C1 segment of cervical spinal cord (tissue), 14 donors: ENCODE results near the gene MPP2.
"Not testable (repeated sequence)": the region's sequence is repeated elsewhere in the genome, so short reads cannot be mapped to it uniquely, and the experiment has no call there.

ENCODE experiments used
- DNase-seq, 14 donors: peaks; one replicate each; lab custom pipeline; 2025; lab: John Stamatoyannopoulos, UW

The MPP2 gene

GRCh38 chr17:43928609-43929008 is 21.3 kb upstream of the MPP2 start:
- DNase-seq, result no peak

- not testable (repeated sequence) for DNase-seq
Measured at GRCh38 chr17:43927929-43928328, 20.6 kb upstream of the MPP2 start.

GRCh38 chr17:43927060-43927864 is 19.9 kb upstream of the MPP2 start:
- no peak for DNase-seq

DNA sequence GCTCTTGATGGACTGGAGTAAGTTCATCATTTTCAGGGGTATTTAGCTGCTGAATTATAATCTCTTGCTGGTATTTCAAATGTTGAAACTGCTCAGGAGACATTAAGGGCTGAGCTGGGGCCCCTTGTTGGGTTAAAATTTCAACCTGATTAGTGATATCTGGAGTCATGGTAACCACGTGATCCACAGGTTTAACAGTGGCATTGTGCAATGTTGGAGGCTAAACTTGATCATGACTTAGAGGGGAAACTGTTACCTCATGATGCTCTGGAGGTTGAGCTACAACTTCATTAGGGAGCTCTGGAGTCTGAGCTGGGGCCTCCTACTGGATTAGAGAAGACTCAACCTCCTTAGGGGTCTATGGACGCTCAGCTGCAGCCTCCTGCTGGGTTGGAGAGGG is 17.2 kb upstream of the MPP2 start:
- DNase-seq, result no peak

- no peak for DNase-seq
Measured at GRCh38 chr17:43920500-43921095, 13.3 kb upstream of the MPP2 start.

DNA sequence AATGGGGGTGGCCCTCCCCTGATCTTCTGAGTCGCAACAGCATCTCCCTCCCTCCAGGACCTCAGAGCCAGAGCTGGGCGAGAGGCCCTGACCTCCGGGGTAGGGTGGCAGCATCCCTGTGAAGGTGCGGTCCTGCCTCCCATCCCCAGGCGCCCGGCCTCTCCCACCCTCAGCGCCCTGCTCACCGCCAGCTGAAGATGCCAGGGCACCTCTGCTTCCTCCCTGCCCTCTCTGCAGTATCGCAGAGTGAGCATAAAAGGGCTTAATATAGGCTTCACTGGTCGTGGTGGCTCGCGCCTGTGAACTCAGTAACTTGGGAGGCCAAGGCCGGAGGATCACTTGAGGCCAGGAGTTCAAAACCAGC is 10.7 kb upstream of the MPP2 start:
- DNase-seq, result no peak

DNA sequence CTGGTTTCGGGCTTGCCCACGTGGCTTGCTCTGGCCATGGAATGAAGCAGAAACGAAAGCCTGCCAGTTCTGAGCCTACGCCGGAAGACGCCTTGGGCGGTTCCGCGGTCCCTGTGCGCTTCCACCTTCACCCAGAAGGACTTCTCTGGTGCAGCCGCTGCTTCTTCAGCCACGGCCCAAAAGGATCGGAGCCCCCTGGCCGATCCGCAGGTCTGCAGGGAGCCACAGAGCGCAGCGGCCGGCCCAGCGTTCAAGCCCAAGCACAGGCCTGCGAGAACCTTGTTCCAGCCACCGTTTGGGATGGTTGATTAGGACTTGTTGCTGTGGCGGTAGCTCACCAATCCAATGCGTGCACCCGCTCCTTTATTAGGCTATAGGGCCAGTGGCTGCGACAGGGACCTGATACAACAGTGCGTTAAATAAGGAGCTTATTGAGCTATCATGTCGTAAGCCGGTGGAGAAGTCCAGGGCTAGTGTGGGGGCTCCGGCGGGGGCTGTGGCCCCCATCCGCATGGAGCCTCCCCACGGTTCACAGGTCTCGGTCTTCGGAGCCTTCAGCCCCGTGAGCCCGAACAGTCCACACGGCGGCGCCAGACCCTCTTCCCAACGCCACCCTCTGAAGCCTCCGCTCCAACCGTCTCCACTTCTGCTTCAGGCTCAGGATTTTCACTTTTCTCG is 10.2 kb upstream of the MPP2 start:
- peak in 6 of 14 donors; percentile 2 to 39 (median 12) for DNase-seq

DNA sequence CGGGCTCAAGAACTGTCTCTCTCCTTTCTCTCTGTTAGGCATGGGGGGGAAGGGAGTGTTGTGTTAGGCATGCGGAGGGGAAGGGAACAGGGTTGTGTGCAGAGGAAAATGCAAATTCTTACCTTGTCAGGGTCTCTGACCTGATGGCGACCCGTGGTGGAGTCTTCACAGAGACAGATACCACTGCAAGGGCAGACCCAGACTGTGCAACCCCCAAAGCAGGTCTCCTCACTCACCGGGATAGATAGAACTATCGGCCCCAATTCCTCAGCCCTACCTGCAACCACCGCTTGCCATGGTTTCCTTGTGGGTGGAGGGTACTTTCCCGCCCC is 9.6 kb upstream of the MPP2 start:
- DNase-seq, result no peak

DNA sequence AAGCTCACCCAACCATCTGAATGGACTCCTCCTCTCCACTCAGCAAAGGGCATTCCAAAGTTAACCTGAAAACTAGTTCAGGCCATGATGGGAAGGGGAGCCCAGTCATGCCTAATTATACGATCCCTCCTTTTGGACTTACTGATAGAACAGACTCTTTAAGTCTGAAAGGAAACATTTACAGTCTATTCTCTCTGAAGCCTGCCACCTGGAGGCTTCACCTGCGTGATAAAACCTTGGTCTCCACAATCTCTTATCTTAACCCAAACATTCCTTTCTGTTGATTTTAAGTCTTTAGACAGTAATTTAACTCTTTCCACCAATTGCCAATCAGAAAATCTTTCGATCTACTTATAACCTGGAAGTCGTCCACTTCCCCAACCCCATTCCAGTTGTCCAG is 9.0 kb upstream of the MPP2 start:
- no peak for DNase-seq

GRCh38 chr17:43915559-43915958 is 8.2 kb upstream of the MPP2 start:
- no peak for DNase-seq

DNA sequence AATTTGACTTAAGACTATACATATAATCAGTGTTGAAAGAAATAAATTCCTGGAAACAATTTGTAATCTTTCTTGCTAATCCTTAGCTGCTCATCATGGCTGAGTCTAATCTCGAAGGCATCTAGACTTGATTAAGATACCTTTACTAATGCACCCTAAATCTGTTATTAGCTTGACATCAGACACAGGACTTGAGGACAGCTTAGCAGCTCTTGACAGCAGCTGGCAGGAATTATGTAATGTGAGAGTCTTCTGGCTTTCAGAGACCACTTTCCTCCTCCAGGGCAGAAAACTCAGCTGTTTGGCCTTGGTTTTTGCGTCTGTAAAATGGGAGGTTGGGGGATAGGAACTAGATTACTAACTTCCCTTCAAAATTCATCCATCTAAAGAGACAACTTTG is 7.1 kb upstream of the MPP2 start:
- no peak for DNase-seq

DNA sequence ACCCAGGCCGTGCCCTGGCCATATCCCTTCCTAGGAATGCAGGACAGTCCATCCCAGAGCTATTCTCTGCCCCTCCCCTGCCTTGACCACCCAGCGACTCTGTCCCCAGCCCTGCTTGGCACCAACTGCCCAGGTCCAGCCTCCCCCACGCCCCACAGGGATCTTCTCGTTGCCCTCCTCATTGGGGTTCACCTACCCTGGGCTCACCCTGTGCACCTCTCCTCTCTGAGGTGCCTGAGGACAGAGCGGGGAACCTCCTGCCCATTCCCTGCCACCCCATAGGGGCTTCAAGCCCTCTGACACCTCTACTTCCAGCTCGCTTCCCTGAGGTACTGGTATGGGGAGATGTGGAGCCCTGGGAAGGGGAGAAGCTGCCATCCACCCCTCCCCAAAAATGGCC is 6.2 kb upstream of the MPP2 start:
- DNase-seq, result no peak

DNA sequence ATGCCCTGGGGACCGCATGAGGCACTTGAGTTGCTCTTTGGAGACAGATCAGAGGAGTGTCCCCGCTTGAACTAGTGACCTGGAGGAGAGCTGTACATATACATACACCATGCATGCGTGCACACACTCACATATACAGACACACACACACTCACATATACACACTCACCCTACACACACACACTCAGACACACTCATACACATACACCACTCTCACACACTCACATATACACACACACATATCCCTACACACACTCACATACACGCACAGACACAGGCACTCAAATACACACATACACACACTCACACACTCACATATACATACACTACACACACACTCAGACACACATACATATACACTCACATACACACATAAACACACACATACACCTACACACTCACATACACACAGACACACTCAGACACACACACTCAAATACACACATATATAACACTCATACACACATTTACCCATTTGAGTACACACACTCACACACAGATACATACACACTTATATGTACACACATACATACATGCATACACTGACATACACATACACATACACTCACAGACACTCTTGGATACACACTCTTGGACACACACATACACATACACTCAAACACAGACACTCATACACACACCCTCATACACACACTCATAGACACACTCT is 5.4 kb upstream of the MPP2 start:
- DNase-seq, result no peak

DNA sequence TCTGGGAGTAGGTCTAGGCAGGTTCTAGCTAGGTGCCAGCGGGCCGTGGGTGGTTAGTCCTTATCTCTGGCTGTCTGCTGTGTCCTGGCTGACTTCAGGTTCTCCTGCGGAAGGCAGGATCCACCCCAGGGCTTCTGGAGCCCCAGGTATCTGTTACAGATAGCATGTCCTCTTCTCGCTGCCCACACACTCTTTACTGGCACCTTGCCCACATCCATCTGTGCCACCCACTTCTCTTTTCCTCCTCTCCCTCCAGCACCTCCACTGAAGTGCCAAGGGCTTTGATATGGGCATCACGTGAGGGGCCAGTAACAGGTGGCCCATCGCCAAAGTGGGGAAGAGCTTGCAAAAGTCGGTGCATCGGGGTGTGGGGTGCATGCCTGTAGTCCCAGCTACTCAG is 4.6 kb upstream of the MPP2 start:
- DNase-seq, result no peak

GRCh38 chr17:43909537-43910231 is 2.3 kb upstream of the MPP2 start:
- peak in 6 of 14 donors; percentile 15 to 56 (median 24) for DNase-seq

- peak in 13 of 14 donors; percentile 24 to 85 (median 79) for DNase-seq
Measured at GRCh38 chr17:43907998-43908721, 824 bp upstream of the MPP2 start.

DNA sequence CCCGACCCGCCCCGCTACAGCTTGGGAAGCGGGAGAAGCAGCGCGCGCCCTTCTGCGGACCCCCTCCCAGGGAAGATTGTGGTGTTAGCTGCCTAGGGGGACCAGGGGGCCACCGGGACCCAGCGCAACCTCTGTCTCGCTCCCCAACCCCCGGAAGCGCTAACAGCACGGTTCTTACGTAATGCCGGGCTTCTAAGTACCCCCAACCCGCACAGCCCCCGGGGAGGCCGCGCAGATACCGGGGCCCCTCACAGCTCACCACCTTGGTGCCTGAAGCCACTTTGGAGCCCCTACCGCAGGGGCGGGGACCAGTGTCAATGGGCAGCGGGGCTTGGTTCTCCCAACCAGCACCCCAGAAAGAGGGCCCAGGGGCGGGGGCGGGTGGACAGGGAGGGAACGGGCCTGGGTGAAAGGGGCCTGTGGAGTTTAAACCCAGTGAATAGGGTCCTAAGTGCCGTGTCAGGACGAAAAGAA is 348 bp downstream of the MPP2 start:
- peak in 6 of 14 donors; percentile 31 to 75 (median 66) for DNase-seq

- peak in 13 of 14 donors; percentile 63 to 93 (median 85) for DNase-seq
Measured at GRCh38 chr17:43905985-43906852, 1.1 kb downstream of the MPP2 start.

- peak in 3 of 14 donors; percentile 20 to 26 (median 23) for DNase-seq
Measured at GRCh38 chr17:43905400-43905984, 1.8 kb downstream of the MPP2 start.
